Hypothalamus (tissue), 51 donors: ENCODE measurements around the gene TAS2R9.
"Not testable (repeated sequence)": the region's sequence is repeated elsewhere in the genome, so short reads cannot be mapped to it uniquely, and the experiment has no call there.

Experiments
- DNase-seq, 51 donors: peaks; one replicate each; lab custom pipeline; 2025; lab: John Stamatoyannopoulos, UW

TAS2R9 gene

GRCh38 chr12:10810068-10810467 lies at the start of gene TAS2R9:
TSS of gene TAS2R9 (minus strand) at chr12:10810168. CDS start at chr12:10810075, 93 bp downstream.
- no peak for DNase-seq

- no peak for DNase-seq
These were observed 45.8 kb upstream of the TAS2R9 start for GRCh38 chr12:10855807-10856206.

GRCh38 chr12:10853776-10854175 lies 43.8 kb upstream of the TAS2R9 start:
- no peak for DNase-seq

- DNase-seq: no peak
These were observed 41.4 kb upstream of the TAS2R9 start for GRCh38 chr12:10851243-10851858.

GRCh38 chr12:10849425-10849878 lies 39.5 kb upstream of the TAS2R9 start, which contains the start of gene PRR4:
TSS of gene PRR4 (minus strand) at chr12:10849475. CDS start at chr12:10849437, 38 bp downstream.
- no peak for DNase-seq

GRCh38 chr12:10847744-10848143 lies 37.8 kb upstream of the TAS2R9 start:
- DNase-seq: no peak

- DNase-seq: no peak
These were observed 32.9 kb upstream of the TAS2R9 start for GRCh38 chr12:10842862-10843261.

GRCh38 chr12:10838461-10838860 lies 28.5 kb upstream of the TAS2R9 start:
- DNase-seq: no peak

GRCh38 chr12:10829994-10830393 lies 20.0 kb upstream of the TAS2R9 start:
- DNase-seq: no peak

GRCh38 chr12:10826258-10826657 lies 16.3 kb upstream of the TAS2R9 start, which contains the start of gene TAS2R10:
TSS of gene TAS2R10 (minus strand) at chr12:10826358. CDS start at chr12:10826269, 89 bp downstream.
- no peak for DNase-seq

- DNase-seq: no peak
These were observed 15.0 kb upstream of the TAS2R9 start for GRCh38 chr12:10824957-10825356.

GRCh38 chr12:10811883-10812536 lies 2.0 kb upstream of the TAS2R9 start:
- no peak for DNase-seq

- no peak for DNase-seq
These were observed 2.8 kb downstream of the TAS2R9 start, which contains the start of gene TAS2R8 for GRCh38 chr12:10807186-10807585. TSS of gene TAS2R8 (minus strand) at chr12:10807286. CDS start at chr12:10806980, 306 bp downstream.

GRCh38 chr12:10802587-10802986 lies 7.4 kb downstream of the TAS2R9 start, which contains the start of gene TAS2R7:
TSS of gene TAS2R7 (minus strand) at chr12:10802627. CDS start at chr12:10802570, 57 bp downstream.
- no peak for DNase-seq

GRCh38 chr12:10801741-10802140 lies 8.2 kb downstream of the TAS2R9 start:
- no peak for DNase-seq

GRCh38 chr12:10794222-10794621 lies 15.7 kb downstream of the TAS2R9 start:
- no peak for DNase-seq

GRCh38 chr12:10791769-10792168 lies 18.2 kb downstream of the TAS2R9 start:
- DNase-seq: not testable (repeated sequence)

- DNase-seq: no peak
These were observed 26.7 kb downstream of the TAS2R9 start for GRCh38 chr12:10783252-10783651.

GRCh38 chr12:10779103-10779502 lies 30.9 kb downstream of the TAS2R9 start:
- DNase-seq: no peak

GRCh38 chr12:10771132-10771733 lies 38.7 kb downstream of the TAS2R9 start:
- DNase-seq: no peak

GRCh38 chr12:10759657-10760056 lies 50.3 kb downstream of the TAS2R9 start:
- DNase-seq: no peak
